Islet precursor cell (in vitro differentiated cells): Measurements from ENCODE around the gene SLC6A9.

Experiments
- DNase-seq: peaks from one replicate; pipeline ENCODE4 v3.0.0-alpha.2; 2018

SLC6A9 gene

GRCh38 chr1:44047131-44047530 lies 15.9 kb upstream of the SLC6A9 start:
- DNase-seq: no peak

- no peak for DNase-seq
Observed at GRCh38 chr1:44045064-44045463, 13.8 kb upstream of the SLC6A9 start.

- no peak for DNase-seq
Observed at GRCh38 chr1:44044071-44044801, 13.0 kb upstream of the SLC6A9 start.

- DNase-seq: no peak
Observed at GRCh38 chr1:44043176-44044070, 12.2 kb upstream of the SLC6A9 start.

- no peak for DNase-seq
Observed at GRCh38 chr1:44040846-44041245, 9.6 kb upstream of the SLC6A9 start.

GRCh38 chr1:44040418-44040817 lies 9.2 kb upstream of the SLC6A9 start:
- DNase-seq: no peak

GRCh38 chr1:44038876-44039657 lies 7.8 kb upstream of the SLC6A9 start:
- DNase-seq: no peak

GRCh38 chr1:44037154-44037553 lies 5.9 kb upstream of the SLC6A9 start:
- no peak for DNase-seq

GRCh38 chr1:44036409-44037139 lies 5.3 kb upstream of the SLC6A9 start:
- peak; percentile 81 for DNase-seq

- DNase-seq: no peak
Observed at GRCh38 chr1:44035726-44036408, 4.6 kb upstream of the SLC6A9 start.

- DNase-seq: no peak
Observed at GRCh38 chr1:44034976-44035716, 3.9 kb upstream of the SLC6A9 start.

- DNase-seq: no peak
Observed at GRCh38 chr1:44034423-44034822, 3.2 kb upstream of the SLC6A9 start.

- DNase-seq: no peak
Observed at GRCh38 chr1:44033756-44034155, 2.5 kb upstream of the SLC6A9 start.

- no peak for DNase-seq
Observed at GRCh38 chr1:44033041-44033575, 1.8 kb upstream of the SLC6A9 start.

- no peak for DNase-seq
Observed at GRCh38 chr1:44032170-44032790, 1.0 kb upstream of the SLC6A9 start.

- peak; percentile 85 for DNase-seq
Observed at GRCh38 chr1:44030605-44031251, 534 bp downstream of the SLC6A9 start.

GRCh38 chr1:44029911-44030604 lies 1.2 kb downstream of the SLC6A9 start:
- DNase-seq: peak; percentile 93

GRCh38 chr1:44029260-44029910 lies 1.9 kb downstream of the SLC6A9 start:
- no peak for DNase-seq

GRCh38 chr1:44027320-44027719 lies 3.9 kb downstream of the SLC6A9 start:
- DNase-seq: no peak
